ENCODE measurements around the gene TRIM38.

DNA sequence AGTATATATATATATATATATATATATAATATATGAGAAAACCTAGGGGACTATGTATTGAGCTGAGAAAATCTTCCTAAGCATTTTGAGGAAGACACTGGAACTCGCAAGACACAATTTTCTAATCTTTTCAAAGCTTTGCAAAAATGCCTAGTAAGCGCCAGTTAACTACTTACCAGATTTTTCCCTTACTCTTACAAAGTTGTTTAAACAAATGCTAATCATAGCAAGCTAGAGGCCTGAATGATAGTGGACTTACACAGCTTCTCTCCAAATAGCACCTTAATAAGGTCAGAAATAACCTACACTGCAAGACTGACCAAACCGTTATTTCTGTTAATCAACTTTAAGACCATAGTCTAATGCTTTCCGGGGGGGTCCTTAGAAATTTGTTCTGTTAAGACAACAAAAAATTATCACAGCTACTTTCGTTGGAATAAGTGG is 68.6 kb downstream of the TRIM38 start:
- TF ChIP-seq, protein P1, sequence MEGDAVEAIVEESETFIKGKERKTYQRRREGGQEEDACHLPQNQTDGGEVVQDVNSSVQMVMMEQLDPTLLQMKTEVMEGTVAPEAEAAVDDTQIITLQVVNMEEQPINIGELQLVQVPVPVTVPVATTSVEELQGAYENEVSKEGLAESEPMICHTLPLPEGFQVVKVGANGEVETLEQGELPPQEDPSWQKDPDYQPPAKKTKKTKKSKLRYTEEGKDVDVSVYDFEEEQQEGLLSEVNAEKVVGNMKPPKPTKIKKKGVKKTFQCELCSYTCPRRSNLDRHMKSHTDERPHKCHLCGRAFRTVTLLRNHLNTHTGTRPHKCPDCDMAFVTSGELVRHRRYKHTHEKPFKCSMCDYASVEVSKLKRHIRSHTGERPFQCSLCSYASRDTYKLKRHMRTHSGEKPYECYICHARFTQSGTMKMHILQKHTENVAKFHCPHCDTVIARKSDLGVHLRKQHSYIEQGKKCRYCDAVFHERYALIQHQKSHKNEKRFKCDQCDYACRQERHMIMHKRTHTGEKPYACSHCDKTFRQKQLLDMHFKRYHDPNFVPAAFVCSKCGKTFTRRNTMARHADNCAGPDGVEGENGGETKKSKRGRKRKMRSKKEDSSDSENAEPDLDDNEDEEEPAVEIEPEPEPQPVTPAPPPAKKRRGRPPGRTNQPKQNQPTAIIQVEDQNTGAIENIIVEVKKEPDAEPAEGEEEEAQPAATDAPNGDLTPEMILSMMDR (IDR thresholded peaks at IDR 0.05) = no peak
- TF ChIP-seq POLR2A (IDR thresholded peaks at IDR 0.05) = no peak

Measured in suprapubic skin (tissue), 3 donors.